Suprapubic skin (tissue), 4 donors: ENCODE measurements around the gene POLR2B. TPM values are rescaled to one million over a fixed set of nuclear protein-coding genes. Genes with fewer than 3 reads are reported as not detected.
"Not testable (repeated sequence)": the region's sequence is repeated elsewhere in the genome, so short reads cannot be mapped to it uniquely, and the experiment has no call there.

Experiments used
- DNase-seq, 2 donors: peaks; one replicate each; pipeline ENCODE4 v3.0.0-alpha.2; 2019; ENCODE audit warnings: low spot score in 2 of 2
- H3K27ac ChIP-seq: fragments of 200-600 bp; sonication (generic); one replicate; pipeline ENCODE4 v1.5.1; 2019
- H3K27me3 ChIP-seq: fragments of 200-600 bp; sonication (generic); one replicate; pipeline ENCODE4 v1.5.1; 2019
- H3K36me3 ChIP-seq: fragments of 200-600 bp; sonication (generic); one replicate; pipeline ENCODE4 v1.5.1; 2019
- H3K4me1 ChIP-seq: fragments of 200-600 bp; sonication (generic); one replicate; pipeline ENCODE4 v1.5.1; 2019
- H3K4me3 ChIP-seq: fragments of 200-600 bp; sonication (generic); one replicate; pipeline ENCODE4 v1.5.1; 2019; ENCODE audit warnings: mild to moderate bottlenecking
- H3K9me3 ChIP-seq: fragments of 200-600 bp; sonication (generic); one replicate; pipeline ENCODE4 v1.5.1; 2019
- CTCF ChIP-seq, 2 donors: fragments of 200-600 bp in 1 of 2; fragments of 450-650 bp in 1 of 2; sonication (generic) in 1 of 2; IDR thresholded peaks; one replicate each; pipeline ENCODE4 v1.5.1; 2016 to 2019; ENCODE audit warnings: antibody characterized with exemption in 2 of 2, mild to moderate bottlenecking in 1 of 2, moderate library complexity in 1 of 2
- EP300 ChIP-seq: sonication (generic); formaldehyde crosslinking; IDR thresholded peaks from one replicate; pipeline ENCODE4 v1.6.1; 2017; ENCODE audit warnings: antibody characterized with exemption
- POLR2A ChIP-seq, 2 donors: fragments of 450-650 bp; IDR thresholded peaks; one replicate each; pipeline ENCODE4 v1.6.1; 2017; ENCODE audit warnings: antibody characterized with exemption in 2 of 2, mild to moderate bottlenecking in 2 of 2, moderate library complexity in 2 of 2
- POLR2AphosphoS5 ChIP-seq, 3 donors: sonication (generic); formaldehyde crosslinking; IDR thresholded peaks; one replicate each; pipeline ENCODE4 v1.6.1; 2017; ENCODE audit warnings: antibody characterized with exemption in 3 of 3
- WGBS: methylation state at CpG from one replicate; pipeline ENCODE4 v1.1.5; 2018; 5-methylcytosine and 5-hydroxymethylcytosine counted together
- total RNA-seq, 4 donors: library from RNA; depleted of rRNA; stranded (reverse); fragments of >200 nt; gene quantifications; one replicate each; pipeline ENCODE4 v1.1.0, GENCODE V29; 2016

Gene POLR2B
- total RNA-seq, 4 donors from 2014 or later: 55.5 to 111 (median 61.5) TPM

- WGBS: 54% methylated on average over 14 of the region's 14 CpGs
- Histone ChIP-seq H3K36me3 (no peaks in the 10 kb centered on the region), H3K27me3 (no peaks in the 10 kb centered on the region), H3K27ac (no peak overlapping the region), H3K4me1 (peaks cover 5% of the 10 kb centered on the region), H3K9me3 (no peaks in the 10 kb centered on the region), H3K4me3 (no peak overlapping the region)
- no peak for TF ChIP-seq POLR2AphosphoS5 (IDR thresholded peaks at IDR 0.05)
- TF ChIP-seq POLR2A (IDR thresholded peaks at IDR 0.05): no peak
- TF ChIP-seq CTCF (IDR thresholded peaks at IDR 0.05): no peak
- TF ChIP-seq EP300: no peak
- no peak for DNase-seq
Measured at GRCh38 chr4:57055886-57056285, 77.2 kb downstream of the POLR2B start.

- H3K4me3 ChIP-seq: no peak overlapping the region
- no peaks in the 10 kb centered on the region for H3K36me3 ChIP-seq
- WGBS: 70% methylated on average over 6 of the region's 6 CpGs
- no peak for DNase-seq
- H3K4me1 ChIP-seq: peaks cover 21% of the 10 kb centered on the region
- H3K9me3 ChIP-seq: no peaks in the 10 kb centered on the region
- no peaks in the 10 kb centered on the region for H3K27me3 ChIP-seq
- H3K27ac ChIP-seq: no peak overlapping the region
- TF ChIP-seq EP300: no peak
- no peak for TF ChIP-seq CTCF (IDR thresholded peaks at IDR 0.05)
- TF ChIP-seq POLR2AphosphoS5 (IDR thresholded peaks at IDR 0.05): no peak
- no peak for TF ChIP-seq POLR2A (IDR thresholded peaks at IDR 0.05)
Measured at GRCh38 chr4:57059890-57060716, 81.4 kb downstream of the POLR2B start.

- not testable (repeated sequence) for DNase-seq, H3K36me3 ChIP-seq, H3K27ac ChIP-seq, H3K4me3 ChIP-seq, H3K9me3 ChIP-seq, H3K27me3 ChIP-seq
- 92% methylated on average over 6 of the region's 6 CpGs for WGBS
- H3K4me1 ChIP-seq: peaks cover 24% of the 10 kb centered on the region
Measured at GRCh38 chr4:57060717-57061067, 82.0 kb downstream of the POLR2B start.

GRCh38 chr4:57061395-57061794 is 82.7 kb downstream of the POLR2B start:
- H3K27ac ChIP-seq: no peak overlapping the region
- no peak for TF ChIP-seq CTCF (IDR thresholded peaks at IDR 0.05)
- no peak for TF ChIP-seq EP300
- no peak for TF ChIP-seq POLR2A (IDR thresholded peaks at IDR 0.05)
- TF ChIP-seq POLR2AphosphoS5 (IDR thresholded peaks at IDR 0.05): no peak
- no peaks in the 10 kb centered on the region for H3K9me3 ChIP-seq
- 67% methylated on average over 5 of the region's 5 CpGs for WGBS
- no peak overlapping the region for H3K4me3 ChIP-seq
- DNase-seq: no peak
- no peaks in the 10 kb centered on the region for H3K27me3 ChIP-seq
- H3K36me3 ChIP-seq: no peaks in the 10 kb centered on the region
- peaks cover 25% of the 10 kb centered on the region for H3K4me1 ChIP-seq

- WGBS: 96% methylated on average over 1 of the region's 1 CpG
- Histone ChIP-seq H3K27ac (no peak overlapping the region), H3K9me3 (no peaks in the 10 kb centered on the region), H3K36me3 (no peaks in the 10 kb centered on the region), H3K27me3 (no peaks in the 10 kb centered on the region), H3K4me3 (no peak overlapping the region), H3K4me1 (peaks cover 22% of the 10 kb centered on the region)
- no peak for DNase-seq
- TF ChIP-seq POLR2A (IDR thresholded peaks at IDR 0.05): no peak
- TF ChIP-seq EP300: no peak
Measured at GRCh38 chr4:57063518-57063917, 84.8 kb downstream of the POLR2B start.

GRCh38 chr4:57064120-57064519 is 85.4 kb downstream of the POLR2B start:
- no peaks in the 10 kb centered on the region for H3K36me3 ChIP-seq
- no peaks in the 10 kb centered on the region for H3K27me3 ChIP-seq
- no peak for DNase-seq
- TF ChIP-seq CTCF (IDR thresholded peaks at IDR 0.05) (no peak), POLR2AphosphoS5 (IDR thresholded peaks at IDR 0.05) (no peak), POLR2A (IDR thresholded peaks at IDR 0.05) (no peak)
- H3K4me1 ChIP-seq: peaks cover 22% of the 10 kb centered on the region
- H3K4me3 ChIP-seq: no peak overlapping the region
- WGBS: 68% methylated on average over 2 of the region's 2 CpGs
- no peak overlapping the region for H3K27ac ChIP-seq
- H3K9me3 ChIP-seq: no peaks in the 10 kb centered on the region
